Measurements from ENCODE around the gene NAGPA. TPM values are rescaled to one million over a fixed set of nuclear protein-coding genes. Genes with fewer than 3 reads are reported as not detected.

Gene NAGPA
- total RNA-seq, 1 donor from 2014 or later = 24.1 TPM

DNA sequence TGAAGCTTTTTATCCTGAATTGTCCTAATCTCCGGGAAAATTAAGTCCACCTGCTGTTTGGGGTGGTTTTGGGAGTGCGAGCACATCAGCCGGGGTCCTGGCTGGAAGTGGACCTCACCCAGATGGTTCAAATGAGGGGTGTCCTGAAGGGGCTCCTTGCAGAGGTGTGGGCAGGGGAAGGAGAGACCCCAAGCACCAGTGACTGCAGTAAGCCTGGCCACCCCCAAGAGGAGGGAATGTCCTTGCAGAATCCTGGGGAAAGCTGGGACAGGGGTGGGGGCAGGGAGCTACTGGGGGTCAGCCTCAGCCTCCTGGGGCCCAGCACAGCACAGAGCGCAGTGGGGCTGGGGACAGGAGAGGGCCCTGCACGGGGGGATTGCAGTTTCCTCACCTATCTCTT lies 29.4 kb downstream of the NAGPA start:
- no peaks in the 10 kb centered on the region for H3K36me3 ChIP-seq
- intact Hi-C loops (cut with DNase I) = no loop called here
- no peaks in the 10 kb centered on the region for H3K27me3 ChIP-seq (ENCODE audit: low read depth)
- no peak for ATAC-seq
- H3K4me1 ChIP-seq = no peaks in the 10 kb centered on the region
- no peak overlapping the region for H3K27ac ChIP-seq
- no peaks in the 10 kb centered on the region for H3K9me3 ChIP-seq
- TF ChIP-seq, protein P1, sequence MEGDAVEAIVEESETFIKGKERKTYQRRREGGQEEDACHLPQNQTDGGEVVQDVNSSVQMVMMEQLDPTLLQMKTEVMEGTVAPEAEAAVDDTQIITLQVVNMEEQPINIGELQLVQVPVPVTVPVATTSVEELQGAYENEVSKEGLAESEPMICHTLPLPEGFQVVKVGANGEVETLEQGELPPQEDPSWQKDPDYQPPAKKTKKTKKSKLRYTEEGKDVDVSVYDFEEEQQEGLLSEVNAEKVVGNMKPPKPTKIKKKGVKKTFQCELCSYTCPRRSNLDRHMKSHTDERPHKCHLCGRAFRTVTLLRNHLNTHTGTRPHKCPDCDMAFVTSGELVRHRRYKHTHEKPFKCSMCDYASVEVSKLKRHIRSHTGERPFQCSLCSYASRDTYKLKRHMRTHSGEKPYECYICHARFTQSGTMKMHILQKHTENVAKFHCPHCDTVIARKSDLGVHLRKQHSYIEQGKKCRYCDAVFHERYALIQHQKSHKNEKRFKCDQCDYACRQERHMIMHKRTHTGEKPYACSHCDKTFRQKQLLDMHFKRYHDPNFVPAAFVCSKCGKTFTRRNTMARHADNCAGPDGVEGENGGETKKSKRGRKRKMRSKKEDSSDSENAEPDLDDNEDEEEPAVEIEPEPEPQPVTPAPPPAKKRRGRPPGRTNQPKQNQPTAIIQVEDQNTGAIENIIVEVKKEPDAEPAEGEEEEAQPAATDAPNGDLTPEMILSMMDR (IDR thresholded peaks at IDR 0.05) = no peak
- no peak overlapping the region for H3K4me3 ChIP-seq
- peak; percentile 11 for DNase-seq

DNA sequence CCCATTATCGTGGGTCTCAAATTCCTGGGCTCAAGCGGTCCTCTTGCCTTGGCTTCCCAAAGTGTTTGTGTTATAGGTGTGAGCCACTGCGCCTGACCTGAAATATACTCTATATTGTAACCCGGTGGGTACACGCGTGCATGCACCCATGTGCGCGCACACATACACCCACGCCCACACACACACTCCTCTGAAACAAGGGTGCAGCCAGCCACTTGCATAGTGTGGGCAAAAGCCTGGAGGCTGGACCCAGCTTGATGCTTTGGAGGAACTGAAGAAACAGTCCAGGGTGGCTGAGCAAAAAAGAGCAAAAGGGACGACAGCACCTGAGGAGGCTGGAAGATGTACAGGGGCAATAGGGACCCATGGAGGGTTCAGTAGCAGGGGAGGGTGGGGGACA lies 29.9 kb downstream of the NAGPA start:
- intact Hi-C loops (cut with DNase I) = no loop called here
- H3K36me3 ChIP-seq = no peaks in the 10 kb centered on the region
- no peaks in the 10 kb centered on the region for H3K4me1 ChIP-seq
- no peak overlapping the region for H3K27ac ChIP-seq
- H3K4me3 ChIP-seq = no peak overlapping the region
- DNase-seq (peak; percentile 20), ATAC-seq (no peak)
- TF ChIP-seq, protein P1 (IDR thresholded peaks at IDR 0.05) = no peak
- no peaks in the 10 kb centered on the region for H3K27me3 ChIP-seq (ENCODE audit: low read depth)
- no peaks in the 10 kb centered on the region for H3K9me3 ChIP-seq

DNA sequence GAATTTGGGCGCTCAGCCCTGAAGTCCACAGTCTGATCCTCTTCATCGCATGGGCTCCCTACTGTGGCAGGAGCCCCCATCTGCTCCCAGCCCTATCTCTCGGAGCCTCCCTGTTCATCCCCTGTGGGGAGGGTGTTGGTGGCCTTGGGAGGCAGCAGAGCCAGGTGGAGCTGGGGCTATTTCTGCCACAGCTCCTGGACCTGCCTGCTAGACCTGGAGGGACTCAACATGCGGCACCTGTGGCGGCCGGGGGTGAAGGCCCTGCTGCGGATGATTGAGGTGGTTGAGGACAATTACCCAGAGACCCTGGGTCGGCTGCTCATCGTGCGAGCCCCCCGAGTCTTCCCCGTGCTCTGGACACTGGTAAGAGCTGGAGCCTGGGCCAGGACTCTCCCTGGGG lies 30.5 kb downstream of the NAGPA start:
- H3K4me3 ChIP-seq = no peak overlapping the region
- no peaks in the 10 kb centered on the region for H3K9me3 ChIP-seq
- peak; percentile 40 for DNase-seq
- TF ChIP-seq, protein P1 (IDR thresholded peaks at IDR 0.05) = no peak
- no peak for ATAC-seq
- H3K36me3 ChIP-seq = no peaks in the 10 kb centered on the region
- intact Hi-C loops (cut with DNase I) = no loop called here
- no peak overlapping the region for H3K27ac ChIP-seq
- no peaks in the 10 kb centered on the region for H3K4me1 ChIP-seq
- no peaks in the 10 kb centered on the region for H3K27me3 ChIP-seq (ENCODE audit: low read depth)

DNA sequence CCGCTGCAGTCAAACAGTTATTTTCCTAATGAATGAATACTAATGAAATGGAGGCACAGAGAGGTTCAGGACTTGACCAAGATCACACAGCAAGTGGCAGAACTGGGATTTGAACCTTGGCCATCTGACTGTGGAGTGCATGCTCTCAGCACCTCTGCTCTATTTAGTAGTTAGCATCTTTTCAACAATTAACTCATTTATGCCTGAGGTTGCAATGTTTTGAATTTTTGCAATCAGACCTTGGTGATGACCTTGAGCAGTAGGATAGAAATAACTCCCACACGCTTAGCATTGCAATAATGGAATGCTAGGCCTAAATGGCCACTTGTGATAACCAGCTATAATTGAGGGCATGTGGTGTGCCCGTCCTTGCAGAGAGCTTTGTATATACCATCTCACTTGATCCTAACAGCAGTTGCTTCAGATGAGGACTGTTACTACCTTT lies 31.0 kb downstream of the NAGPA start:
- no peak for ATAC-seq
- Histone ChIP-seq H3K4me3 (no peak overlapping the region), H3K4me1 (no peaks in the 10 kb centered on the region), H3K9me3 (no peaks in the 10 kb centered on the region), H3K27ac (no peak overlapping the region), H3K36me3 (no peaks in the 10 kb centered on the region), H3K27me3 (ENCODE audit: low read depth) (no peaks in the 10 kb centered on the region)
- TF ChIP-seq, protein P1 (IDR thresholded peaks at IDR 0.05) = no peak
- no peak for DNase-seq
- intact Hi-C loops (cut with DNase I) = no loop called here

DNA sequence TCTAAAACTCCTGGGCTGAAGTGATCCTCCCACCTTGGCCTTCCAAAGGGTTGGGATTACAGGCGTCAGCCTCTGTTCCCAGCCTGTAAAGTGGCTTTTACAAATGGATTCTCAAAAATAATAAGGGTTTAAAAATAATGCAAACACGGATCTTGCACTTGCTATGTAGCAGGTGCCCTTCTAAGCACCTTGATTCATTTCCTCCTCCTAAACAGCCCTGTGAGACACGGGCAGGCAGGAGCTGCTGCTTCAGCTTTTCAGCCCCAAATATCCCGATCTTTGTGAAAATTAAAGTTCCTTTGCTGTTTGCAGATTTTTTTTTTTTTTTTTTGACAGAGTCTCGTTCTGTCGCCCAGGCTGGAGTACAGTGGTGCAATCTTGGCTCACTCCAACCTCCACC lies 31.7 kb downstream of the NAGPA start:
- no peaks in the 10 kb centered on the region for H3K4me1 ChIP-seq
- TF ChIP-seq, protein P1 (IDR thresholded peaks at IDR 0.05) = no peak
- H3K27me3 ChIP-seq (ENCODE audit: low read depth) = no peaks in the 10 kb centered on the region
- no peak overlapping the region for H3K4me3 ChIP-seq
- intact Hi-C loops (cut with DNase I) = no loop called here
- no peak overlapping the region for H3K27ac ChIP-seq
- ATAC-seq (no peak), DNase-seq (no peak)
- H3K9me3 ChIP-seq = no peaks in the 10 kb centered on the region
- no peaks in the 10 kb centered on the region for H3K36me3 ChIP-seq

DNA sequence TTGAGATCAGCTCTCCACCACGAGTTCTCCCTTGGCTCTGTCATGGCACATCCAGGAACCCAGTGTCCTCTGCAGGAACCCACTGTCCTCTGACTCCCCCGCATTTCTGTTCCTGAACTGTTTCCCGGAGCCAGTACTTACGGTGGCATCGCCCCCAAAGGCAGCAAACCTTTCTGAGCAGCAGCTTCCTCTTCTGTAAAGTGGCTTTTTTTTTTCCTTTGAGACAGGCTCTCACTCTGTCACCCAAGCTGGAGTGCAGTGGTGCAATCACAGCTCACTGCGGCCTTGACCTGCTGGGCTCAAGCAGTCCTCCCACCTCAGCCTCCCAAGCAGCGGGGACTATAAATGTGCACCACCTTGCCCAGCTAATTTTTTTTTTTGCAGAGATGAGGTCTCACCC lies 32.2 kb downstream of the NAGPA start:
- Histone ChIP-seq H3K4me1 (no peaks in the 10 kb centered on the region), H3K36me3 (no peaks in the 10 kb centered on the region), H3K4me3 (no peak overlapping the region), H3K27ac (no peak overlapping the region), H3K9me3 (no peaks in the 10 kb centered on the region), H3K27me3 (ENCODE audit: low read depth) (peaks cover 3% of the 10 kb centered on the region)
- ATAC-seq = peak in 1 of 2 donors; percentile 47
- intact Hi-C loops (cut with DNase I) = no loop called here
- TF ChIP-seq, protein P1 (IDR thresholded peaks at IDR 0.05) = no peak
- peak; percentile 44 for DNase-seq
